ENCODE measurements around the gene TNFAIP8L3. TPM values are rescaled to one million over a fixed set of nuclear protein-coding genes. Genes with fewer than 3 reads are reported as not detected.

TNFAIP8L3 gene
- total RNA-seq, 1 experiment from 2014 or later: 0.20 TPM

DNA sequence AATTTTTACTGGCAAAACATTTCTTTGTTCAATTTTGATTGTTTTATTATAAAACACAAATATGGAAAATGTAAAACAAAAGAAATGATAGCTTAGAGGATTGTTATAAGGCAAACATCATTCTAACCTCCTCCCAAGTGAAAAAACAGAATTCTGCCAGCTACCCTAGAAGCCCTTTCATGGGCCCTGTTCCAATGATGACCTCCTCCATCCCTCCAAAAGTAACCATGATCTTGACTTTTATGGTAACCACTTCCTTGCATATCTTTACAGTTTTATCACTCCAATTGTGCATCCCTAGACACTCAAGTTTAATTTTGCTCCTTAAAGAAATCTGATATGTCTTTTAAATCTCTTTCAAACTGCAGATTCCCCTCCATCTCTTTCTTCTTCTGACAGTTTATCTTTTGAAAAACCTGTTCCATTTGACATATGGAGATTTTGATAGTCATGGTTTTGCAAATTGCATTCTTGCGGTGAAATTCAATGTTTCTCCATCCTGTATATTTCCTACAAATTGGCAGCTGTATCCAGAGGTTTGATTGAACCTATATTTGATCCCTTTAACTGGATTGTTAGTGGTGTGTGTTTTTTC lies 27.0 kb upstream of the TNFAIP8L3 start:
- Histone ChIP-seq H3K4me3 (no peak overlapping the region), H3K9me2 (ENCODE audit: insufficient read depth) (no peaks in the 10 kb centered on the region), H3K9me3 (ENCODE audit: insufficient read depth, low read depth) (no peaks in the 10 kb centered on the region), H4K20me1 (ENCODE audit: insufficient read depth) (no peaks in the 10 kb centered on the region), H3F3A (ENCODE audit: insufficient read depth, low read depth) (no peaks in the 10 kb centered on the region), H3K36me3 (ENCODE audit: low read depth) (no peaks in the 10 kb centered on the region), H3K4me1 (replicated peaks; ENCODE audit: insufficient read depth) (peaks cover 9% of the 10 kb centered on the region; the same call in 1 of the 2 replicates), H2AFZ (no peak overlapping the region), H3K4me2 (no peak overlapping the region), H3K79me2 (ENCODE audit: low read depth) (no peaks in the 10 kb centered on the region), H3K27me3 (ENCODE audit: insufficient read depth, low read depth) (no peaks in the 10 kb centered on the region), H3K27ac (no peak overlapping the region)
- BruUV-seq (replicated peaks): no TSS peak
- no peak for DNase-seq
- ChIA-PET CTCF (no interaction called here), POLR2A (ENCODE audit: unreplicated experiment) (interaction anchor here (0.6 kb wide), 2 partner anchors 10 to 364 kb away, joined by 4 to 9 read pairs; no protein-coding TSS in a partner anchor)
- no peak for TF ChIP-seq EZH2 (IDR thresholded peaks at IDR 0.05; ENCODE audit: low read depth)
- TF ChIP-seq, protein P1, sequence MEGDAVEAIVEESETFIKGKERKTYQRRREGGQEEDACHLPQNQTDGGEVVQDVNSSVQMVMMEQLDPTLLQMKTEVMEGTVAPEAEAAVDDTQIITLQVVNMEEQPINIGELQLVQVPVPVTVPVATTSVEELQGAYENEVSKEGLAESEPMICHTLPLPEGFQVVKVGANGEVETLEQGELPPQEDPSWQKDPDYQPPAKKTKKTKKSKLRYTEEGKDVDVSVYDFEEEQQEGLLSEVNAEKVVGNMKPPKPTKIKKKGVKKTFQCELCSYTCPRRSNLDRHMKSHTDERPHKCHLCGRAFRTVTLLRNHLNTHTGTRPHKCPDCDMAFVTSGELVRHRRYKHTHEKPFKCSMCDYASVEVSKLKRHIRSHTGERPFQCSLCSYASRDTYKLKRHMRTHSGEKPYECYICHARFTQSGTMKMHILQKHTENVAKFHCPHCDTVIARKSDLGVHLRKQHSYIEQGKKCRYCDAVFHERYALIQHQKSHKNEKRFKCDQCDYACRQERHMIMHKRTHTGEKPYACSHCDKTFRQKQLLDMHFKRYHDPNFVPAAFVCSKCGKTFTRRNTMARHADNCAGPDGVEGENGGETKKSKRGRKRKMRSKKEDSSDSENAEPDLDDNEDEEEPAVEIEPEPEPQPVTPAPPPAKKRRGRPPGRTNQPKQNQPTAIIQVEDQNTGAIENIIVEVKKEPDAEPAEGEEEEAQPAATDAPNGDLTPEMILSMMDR (conservative IDR thresholded peaks at IDR 0.05): no peak
- intact Hi-C loops (cut with micrococcal nuclease; ENCODE audit: unreplicated experiment): no loop called here

DNA sequence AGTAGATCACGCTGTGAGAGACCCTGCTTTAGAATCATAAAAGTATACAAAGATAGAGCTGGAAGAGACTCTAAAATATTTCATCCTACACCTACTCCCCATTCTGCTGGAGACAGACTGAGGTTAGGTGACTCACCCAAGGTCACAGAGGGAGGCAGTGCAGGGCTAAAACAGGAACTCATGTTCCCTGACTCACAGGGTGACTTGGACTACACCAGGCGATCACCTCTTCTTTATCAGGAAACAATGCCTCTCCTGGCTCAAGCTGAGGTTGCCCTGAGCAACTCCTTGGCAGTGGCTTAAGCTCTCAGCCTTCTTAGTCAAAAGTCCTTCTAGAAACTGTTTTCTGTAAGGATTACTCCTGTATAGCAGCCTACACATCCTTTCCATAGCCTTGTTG lies 26.4 kb upstream of the TNFAIP8L3 start:
- H2AFZ ChIP-seq: no peak overlapping the region
- H3K27ac ChIP-seq: no peak overlapping the region
- no peak overlapping the region for H3K4me2 ChIP-seq

DNA sequence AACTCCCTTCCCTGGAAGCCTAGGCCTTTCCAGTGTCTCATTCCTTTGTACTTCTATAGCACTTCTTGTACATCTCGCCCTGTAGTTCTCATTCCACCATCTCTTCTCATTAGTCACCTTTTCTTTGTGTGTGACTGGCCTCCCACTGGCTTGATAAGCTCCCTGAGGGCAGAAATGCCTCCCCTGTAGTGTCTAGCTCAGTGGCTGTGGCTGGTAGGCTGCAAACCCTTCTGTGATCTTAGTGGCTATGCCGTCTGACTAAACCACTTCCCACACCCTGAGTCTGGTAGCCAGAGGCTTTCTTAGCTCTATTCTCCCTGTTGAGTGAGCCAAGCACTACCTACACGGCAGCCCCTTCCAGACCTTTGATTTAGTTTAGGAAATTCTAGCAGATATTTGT lies 24.4 kb upstream of the TNFAIP8L3 start:
- peaks cover 9% of the 10 kb centered on the region; the same call in 1 of the 2 replicates for H3K4me1 ChIP-seq (replicated peaks; ENCODE audit: insufficient read depth)
- no TSS peak for BruUV-seq (replicated peaks)
- DNase-seq: no peak
- no peak overlapping the region for H3K27ac ChIP-seq
- no peak overlapping the region for H3K4me3 ChIP-seq
- H2AFZ ChIP-seq: no peak overlapping the region
- no peaks in the 10 kb centered on the region for H3K27me3 ChIP-seq (ENCODE audit: insufficient read depth, low read depth)
- no peaks in the 10 kb centered on the region for H4K20me1 ChIP-seq (ENCODE audit: insufficient read depth)
- CTCF ChIA-PET: no interaction called here
- H3K9me2 ChIP-seq (ENCODE audit: insufficient read depth): no peaks in the 10 kb centered on the region
- H3F3A ChIP-seq (ENCODE audit: insufficient read depth, low read depth): no peaks in the 10 kb centered on the region
- H3K79me2 ChIP-seq (ENCODE audit: low read depth): no peaks in the 10 kb centered on the region
- H3K9me3 ChIP-seq (ENCODE audit: insufficient read depth, low read depth): no peaks in the 10 kb centered on the region
- H3K4me2 ChIP-seq: no peak overlapping the region
- intact Hi-C loops (cut with micrococcal nuclease; ENCODE audit: unreplicated experiment): no loop called here
- POLR2A ChIA-PET (ENCODE audit: unreplicated experiment): no interaction called here
- H3K36me3 ChIP-seq (ENCODE audit: low read depth): no peaks in the 10 kb centered on the region
- TF ChIP-seq, protein P1 (conservative IDR thresholded peaks at IDR 0.05): no peak
- no peak for TF ChIP-seq EZH2 (IDR thresholded peaks at IDR 0.05; ENCODE audit: low read depth)

More for the DNA sequence above, 26.4 kb upstream of the TNFAIP8L3 start:
- peaks cover 9% of the 10 kb centered on the region; the same call in 1 of the 2 replicates for H3K4me1 ChIP-seq (replicated peaks; ENCODE audit: insufficient read depth)
- no peaks in the 10 kb centered on the region for H3F3A ChIP-seq (ENCODE audit: insufficient read depth, low read depth)
- intact Hi-C loops (cut with micrococcal nuclease; ENCODE audit: unreplicated experiment): no loop called here
- ChIA-PET CTCF (no interaction called here), POLR2A (ENCODE audit: unreplicated experiment) (interaction anchor here (0.6 kb wide), 1 partner anchor 10 kb away, joined by 9 read pairs; no protein-coding TSS in a partner anchor)
- H3K36me3 ChIP-seq (ENCODE audit: low read depth): no peaks in the 10 kb centered on the region
- no peaks in the 10 kb centered on the region for H3K27me3 ChIP-seq (ENCODE audit: insufficient read depth, low read depth)
- no peaks in the 10 kb centered on the region for H3K9me3 ChIP-seq (ENCODE audit: insufficient read depth, low read depth)
- H4K20me1 ChIP-seq (ENCODE audit: insufficient read depth): no peaks in the 10 kb centered on the region
- no TSS peak for BruUV-seq (replicated peaks)
- no peaks in the 10 kb centered on the region for H3K9me2 ChIP-seq (ENCODE audit: insufficient read depth)
- no peak overlapping the region for H3K4me3 ChIP-seq
- peak; percentile 43 to 68 for DNase-seq
- TF ChIP-seq, protein P1 (conservative IDR thresholded peaks at IDR 0.05): no peak
- no peaks in the 10 kb centered on the region for H3K79me2 ChIP-seq (ENCODE audit: low read depth)
